ENCODE data around the gene MED25.

GRCh38 chr19:49786376-49786820 lies 31.7 kb upstream of the MED25 start:
- no peak for TF ChIP-seq USF1 (IDR thresholded peaks at IDR 0.05)
- TF ChIP-seq EP300 (IDR thresholded peaks at IDR 0.05; ENCODE audit: borderline replicate concordance), result no peak
- TF ChIP-seq REST (IDR thresholded peaks at IDR 0.05; ENCODE audit: low read depth), result no peak
- TF ChIP-seq CEBPB (IDR thresholded peaks at IDR 0.05), result no peak
- TF ChIP-seq TAF1 (IDR thresholded peaks at IDR 0.05; ENCODE audit: low read depth), result no peak
- no peak for TF ChIP-seq YY1 (IDR thresholded peaks at IDR 0.05; ENCODE audit: low read depth)
- TF ChIP-seq EGR1 (IDR thresholded peaks at IDR 0.05), result no peak
- no peak for TF ChIP-seq TEAD4 (IDR thresholded peaks at IDR 0.05)
- TF ChIP-seq MAX (IDR thresholded peaks at IDR 0.05), result no peak

All from Ishikawa (cell line).